Measurements from ENCODE around the gene DPYD.

The DPYD gene

DNA sequence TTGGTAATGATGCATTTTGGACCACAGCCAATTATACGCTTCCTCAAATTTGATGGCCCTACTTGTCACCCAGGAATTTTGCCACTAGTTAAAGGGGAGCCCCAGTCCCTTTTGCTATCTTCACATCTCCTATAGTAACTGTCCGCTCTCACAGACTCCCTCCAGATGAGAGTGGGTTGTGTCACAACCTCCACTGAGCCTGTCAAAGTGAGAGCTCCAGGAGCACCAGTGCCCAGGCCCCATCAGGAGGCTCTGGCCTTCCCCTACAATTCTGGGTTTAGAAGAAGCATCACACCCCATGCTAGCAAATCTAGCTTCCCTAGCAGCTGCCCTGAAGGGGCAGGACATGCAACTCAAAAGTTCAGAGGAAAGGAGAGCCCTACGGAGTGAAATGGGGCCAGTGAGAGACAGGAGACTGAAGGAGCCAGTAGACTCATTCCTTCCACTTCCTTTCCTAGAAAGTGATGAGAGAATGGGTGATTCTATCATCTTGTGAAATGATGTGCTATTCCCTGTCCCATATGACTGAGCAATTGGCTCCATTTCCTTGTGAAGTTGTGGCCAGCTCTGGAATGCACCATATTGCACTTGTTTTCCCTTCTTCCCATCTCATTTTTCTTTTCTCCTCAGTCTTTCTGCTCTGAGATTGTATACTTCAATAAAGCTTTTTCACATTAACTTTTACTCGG, 541.3 kb downstream of the DPYD start:
- H3K27ac ChIP-seq, result no peak overlapping the region
- no peak for TF ChIP-seq ZFX (IDR thresholded peaks at IDR 0.05; ENCODE audit: borderline replicate concordance)

DNA sequence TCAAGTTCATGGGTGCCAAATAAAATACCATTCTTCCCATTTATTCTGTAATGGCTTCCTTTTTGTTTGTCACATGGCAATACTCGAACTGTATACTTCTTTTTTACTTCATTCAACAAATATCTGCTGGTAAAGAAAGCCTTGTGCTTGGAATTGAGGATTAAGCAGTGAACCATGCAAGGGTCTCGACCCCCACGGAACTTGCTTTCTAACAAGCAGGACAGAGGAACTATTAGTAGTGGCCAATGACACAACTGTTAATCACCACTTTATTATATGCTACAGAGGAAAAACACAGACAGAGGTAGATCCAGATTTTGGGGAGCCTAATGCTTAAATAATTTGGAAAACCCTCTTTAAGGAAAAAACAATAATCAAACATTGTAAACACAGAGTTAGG, 542.2 kb downstream of the DPYD start:
- H3K27ac ChIP-seq, result no peak overlapping the region
- no peak for TF ChIP-seq ZFX (IDR thresholded peaks at IDR 0.05; ENCODE audit: borderline replicate concordance)
- TF ChIP-seq, protein P1, sequence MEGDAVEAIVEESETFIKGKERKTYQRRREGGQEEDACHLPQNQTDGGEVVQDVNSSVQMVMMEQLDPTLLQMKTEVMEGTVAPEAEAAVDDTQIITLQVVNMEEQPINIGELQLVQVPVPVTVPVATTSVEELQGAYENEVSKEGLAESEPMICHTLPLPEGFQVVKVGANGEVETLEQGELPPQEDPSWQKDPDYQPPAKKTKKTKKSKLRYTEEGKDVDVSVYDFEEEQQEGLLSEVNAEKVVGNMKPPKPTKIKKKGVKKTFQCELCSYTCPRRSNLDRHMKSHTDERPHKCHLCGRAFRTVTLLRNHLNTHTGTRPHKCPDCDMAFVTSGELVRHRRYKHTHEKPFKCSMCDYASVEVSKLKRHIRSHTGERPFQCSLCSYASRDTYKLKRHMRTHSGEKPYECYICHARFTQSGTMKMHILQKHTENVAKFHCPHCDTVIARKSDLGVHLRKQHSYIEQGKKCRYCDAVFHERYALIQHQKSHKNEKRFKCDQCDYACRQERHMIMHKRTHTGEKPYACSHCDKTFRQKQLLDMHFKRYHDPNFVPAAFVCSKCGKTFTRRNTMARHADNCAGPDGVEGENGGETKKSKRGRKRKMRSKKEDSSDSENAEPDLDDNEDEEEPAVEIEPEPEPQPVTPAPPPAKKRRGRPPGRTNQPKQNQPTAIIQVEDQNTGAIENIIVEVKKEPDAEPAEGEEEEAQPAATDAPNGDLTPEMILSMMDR (IDR thresholded peaks at IDR 0.05), result no peak

DNA sequence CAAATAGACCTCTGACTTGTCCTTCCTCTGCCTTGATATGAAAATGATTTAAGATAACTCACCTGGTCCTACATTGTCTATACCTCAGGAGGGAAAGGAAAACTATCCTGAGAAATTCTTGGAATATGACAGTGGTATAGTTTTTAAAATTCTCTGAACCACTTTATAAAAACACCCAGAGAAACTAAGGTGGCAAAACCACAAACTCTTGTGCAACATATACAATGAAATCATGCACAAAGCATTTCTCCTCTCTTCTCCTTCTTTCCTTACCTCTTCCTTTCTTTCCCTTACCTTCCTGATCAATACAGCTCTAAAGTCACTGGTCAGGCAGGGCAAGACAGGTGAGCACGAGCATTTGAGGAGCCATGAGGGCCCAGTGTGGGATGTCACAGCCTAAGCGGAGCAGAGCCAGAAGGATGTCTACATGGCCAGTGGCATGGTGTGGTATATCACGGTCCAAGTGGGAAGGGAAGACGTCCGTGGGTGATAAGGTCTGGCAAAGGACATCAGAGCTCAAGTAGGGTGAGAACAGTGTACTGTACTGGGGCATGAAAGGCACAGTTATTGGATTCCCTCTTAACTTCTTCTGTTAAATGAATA, 543.3 kb downstream of the DPYD start:
- TF ChIP-seq, protein P1 (IDR thresholded peaks at IDR 0.05), result no peak
- TF ChIP-seq ZFX (IDR thresholded peaks at IDR 0.05; ENCODE audit: borderline replicate concordance), result no peak
- H3K27ac ChIP-seq, result no peak overlapping the region

DNA sequence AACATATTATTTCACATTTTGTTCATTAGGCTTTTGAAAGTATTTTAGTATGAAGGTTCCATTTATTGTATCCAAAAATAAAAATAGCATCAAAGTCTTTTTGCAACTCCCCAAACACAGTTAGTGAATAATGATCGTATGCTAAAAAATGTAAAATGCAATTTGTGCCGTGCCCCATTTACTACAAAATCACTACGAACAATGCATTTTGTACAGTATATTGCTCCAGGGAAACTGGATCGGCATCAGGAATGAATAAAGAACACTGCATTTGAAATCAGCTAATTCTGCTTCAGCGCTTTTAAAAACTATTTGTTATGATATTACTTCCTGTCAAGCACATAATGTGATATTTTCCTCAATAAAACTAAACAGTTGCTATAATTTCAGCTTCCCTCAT, 547.8 kb downstream of the DPYD start:
- TF ChIP-seq, protein P1 (IDR thresholded peaks at IDR 0.05), result no peak
- no peak for TF ChIP-seq ZFX (IDR thresholded peaks at IDR 0.05; ENCODE audit: borderline replicate concordance)
- no peak overlapping the region for H3K27ac ChIP-seq

DNA sequence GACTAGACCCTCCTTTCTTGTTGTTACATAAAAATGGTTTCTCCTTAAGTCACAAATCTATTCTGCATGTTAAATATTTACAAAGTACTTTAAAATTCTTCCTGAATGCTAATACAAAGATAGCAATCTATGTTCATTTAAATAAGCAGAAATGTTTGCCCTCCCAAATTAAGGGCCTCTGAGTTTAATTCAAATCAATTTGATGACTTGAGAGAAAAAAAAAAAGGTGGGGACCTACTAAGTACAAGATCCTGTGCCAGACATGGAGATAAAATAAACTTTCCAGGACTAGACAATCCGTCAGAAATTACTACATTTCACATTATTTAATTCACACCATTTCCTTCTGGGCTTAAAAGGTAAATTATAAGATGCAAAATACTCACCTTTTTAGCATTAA, 548.3 kb downstream of the DPYD start:
- no peak overlapping the region for H3K27ac ChIP-seq
- no peak for TF ChIP-seq ZFX (IDR thresholded peaks at IDR 0.05; ENCODE audit: borderline replicate concordance)
- TF ChIP-seq, protein P1 (IDR thresholded peaks at IDR 0.05), result no peak

DNA sequence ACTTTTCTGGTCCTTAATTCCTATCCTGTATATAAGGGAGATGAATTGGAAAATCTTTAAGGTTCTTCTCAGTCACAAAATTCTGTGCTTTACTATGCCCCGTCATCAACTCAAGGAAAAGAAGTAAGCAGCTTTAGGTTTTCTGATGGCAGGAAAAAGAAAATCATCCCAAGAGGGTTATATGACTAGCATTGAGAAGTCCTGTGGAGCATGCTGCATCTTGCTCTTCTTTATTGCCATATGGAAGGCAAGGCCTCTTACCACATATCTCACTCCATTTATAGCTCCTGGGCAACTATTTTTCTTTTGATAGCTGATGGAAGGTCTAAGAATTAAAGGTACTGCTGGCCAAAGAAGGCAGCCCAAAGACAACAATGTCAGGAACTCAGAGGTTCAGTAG, 552.5 kb downstream of the DPYD start:
- no peak for TF ChIP-seq ZFX (IDR thresholded peaks at IDR 0.05; ENCODE audit: borderline replicate concordance)
- TF ChIP-seq, protein P1 (IDR thresholded peaks at IDR 0.05), result no peak
- H3K27ac ChIP-seq, result no peak overlapping the region

DNA sequence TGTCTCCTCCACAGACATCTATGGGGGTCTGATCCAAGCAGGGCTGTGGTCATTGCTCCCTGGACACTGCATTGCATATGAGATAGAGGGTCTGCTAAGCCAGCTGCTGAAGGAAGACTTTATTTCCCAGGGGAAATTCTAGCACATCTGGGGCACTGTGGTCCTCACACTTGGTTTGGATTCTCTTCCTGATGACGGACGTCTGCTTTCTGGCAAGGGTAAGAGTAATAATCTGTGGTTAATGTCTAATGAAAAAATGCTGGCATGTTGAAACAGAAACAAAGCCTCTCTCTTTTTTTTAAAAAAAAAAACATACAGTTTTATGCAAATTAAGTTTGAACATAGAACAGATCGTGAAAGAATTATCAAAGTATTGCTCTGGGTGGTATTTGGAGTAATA, 553.9 kb downstream of the DPYD start:
- H3K27ac ChIP-seq, result no peak overlapping the region
- TF ChIP-seq ZFX (IDR thresholded peaks at IDR 0.05; ENCODE audit: borderline replicate concordance), result no peak
- TF ChIP-seq, protein P1 (IDR thresholded peaks at IDR 0.05), result no peak
